Nephron (organoid): Measurements from ENCODE around the gene ALAD.
"Not testable (repeated sequence)": the region's sequence is repeated elsewhere in the genome, so short reads cannot be mapped to it uniquely, and the experiment has no call there.

Experiments used
- H3K27ac Mint-ChIP-seq, 3 experiments: 2 replicates each; pipeline ENCODE4 v1.8.0; 2020; ENCODE audit warnings: mixed read lengths in 3 of 3, mild to moderate bottlenecking in 2 of 3, moderate library complexity in 1 of 3
- H3K27me3 Mint-ChIP-seq: 2 replicates; pipeline ENCODE4 v1.8.0; 2021; ENCODE audit warnings: low read depth, mild to moderate bottlenecking, moderate library complexity, mixed read lengths
- H3K36me3 Mint-ChIP-seq: 2 replicates; pipeline ENCODE4 v1.8.0; 2020; ENCODE audit warnings: low read depth, mixed read lengths
- H3K4me1 Mint-ChIP-seq: 2 replicates; pipeline ENCODE4 v1.8.0; 2020; ENCODE audit warnings: mixed read lengths
- H3K4me3 Mint-ChIP-seq, 3 experiments: 2 replicates each; pipeline ENCODE4 v1.8.0; 2020; ENCODE audit warnings: mild to moderate bottlenecking in 3 of 3, mixed read lengths in 3 of 3, moderate library complexity in 2 of 3
- H3K9me3 Mint-ChIP-seq: 2 replicates; pipeline ENCODE4 v1.8.0; 2020; ENCODE audit warnings: mixed read lengths
- TF ChIP-seq, protein P1 (sequence below), 3 experiments: fragments of 200-600 bp; sonication (generic); IDR thresholded peaks; one replicate each; pipeline ENCODE4 v1.5.0; 2021; ENCODE audit warnings: antibody characterized with exemption in 3 of 3; ENCODE audit not compliant: unreplicated experiment in 3 of 3

The ALAD gene

DNA sequence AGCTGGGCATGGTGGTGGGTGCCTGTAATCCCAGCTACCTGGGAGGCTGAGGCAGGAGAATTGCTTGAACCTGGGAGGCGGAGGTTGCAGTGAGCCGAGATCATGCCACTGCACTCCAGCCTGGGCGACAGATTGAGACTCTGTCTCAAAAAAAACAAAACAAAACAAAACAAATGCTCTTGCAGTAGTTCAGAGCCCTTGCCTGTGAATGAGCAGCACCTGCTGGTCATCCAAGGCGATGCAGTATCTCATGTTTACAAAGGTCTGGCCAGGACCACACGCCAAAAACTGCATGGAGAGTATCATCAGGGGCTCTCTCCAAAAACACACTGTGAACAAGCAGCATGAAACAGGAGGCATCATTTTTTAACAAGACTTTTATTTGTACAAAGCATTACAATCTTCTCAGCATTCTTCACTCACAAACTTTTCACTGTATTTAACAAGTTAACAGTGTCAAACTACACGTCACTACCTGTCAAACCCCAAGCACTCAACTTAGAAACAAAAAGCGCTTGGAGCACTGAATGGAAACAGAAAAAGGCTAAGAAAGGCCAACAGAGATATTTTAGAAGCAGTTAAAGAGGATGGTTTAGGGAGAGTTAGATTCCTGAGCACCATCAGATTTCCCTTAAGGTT is 5.9 kb upstream of the ALAD start:
- TF ChIP-seq, protein P1, sequence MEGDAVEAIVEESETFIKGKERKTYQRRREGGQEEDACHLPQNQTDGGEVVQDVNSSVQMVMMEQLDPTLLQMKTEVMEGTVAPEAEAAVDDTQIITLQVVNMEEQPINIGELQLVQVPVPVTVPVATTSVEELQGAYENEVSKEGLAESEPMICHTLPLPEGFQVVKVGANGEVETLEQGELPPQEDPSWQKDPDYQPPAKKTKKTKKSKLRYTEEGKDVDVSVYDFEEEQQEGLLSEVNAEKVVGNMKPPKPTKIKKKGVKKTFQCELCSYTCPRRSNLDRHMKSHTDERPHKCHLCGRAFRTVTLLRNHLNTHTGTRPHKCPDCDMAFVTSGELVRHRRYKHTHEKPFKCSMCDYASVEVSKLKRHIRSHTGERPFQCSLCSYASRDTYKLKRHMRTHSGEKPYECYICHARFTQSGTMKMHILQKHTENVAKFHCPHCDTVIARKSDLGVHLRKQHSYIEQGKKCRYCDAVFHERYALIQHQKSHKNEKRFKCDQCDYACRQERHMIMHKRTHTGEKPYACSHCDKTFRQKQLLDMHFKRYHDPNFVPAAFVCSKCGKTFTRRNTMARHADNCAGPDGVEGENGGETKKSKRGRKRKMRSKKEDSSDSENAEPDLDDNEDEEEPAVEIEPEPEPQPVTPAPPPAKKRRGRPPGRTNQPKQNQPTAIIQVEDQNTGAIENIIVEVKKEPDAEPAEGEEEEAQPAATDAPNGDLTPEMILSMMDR (IDR thresholded peaks at IDR 0.05; ENCODE audit: unreplicated experiment in 3 of 3): peak; percentile 70 to 85 (median 78)
- Mint-ChIP-seq H3K4me3 (peak overlapping the region; percentile 78 to 95 (median 92)), H3K27ac (peak overlapping the region; percentile 73 to 87 (median 75))

DNA sequence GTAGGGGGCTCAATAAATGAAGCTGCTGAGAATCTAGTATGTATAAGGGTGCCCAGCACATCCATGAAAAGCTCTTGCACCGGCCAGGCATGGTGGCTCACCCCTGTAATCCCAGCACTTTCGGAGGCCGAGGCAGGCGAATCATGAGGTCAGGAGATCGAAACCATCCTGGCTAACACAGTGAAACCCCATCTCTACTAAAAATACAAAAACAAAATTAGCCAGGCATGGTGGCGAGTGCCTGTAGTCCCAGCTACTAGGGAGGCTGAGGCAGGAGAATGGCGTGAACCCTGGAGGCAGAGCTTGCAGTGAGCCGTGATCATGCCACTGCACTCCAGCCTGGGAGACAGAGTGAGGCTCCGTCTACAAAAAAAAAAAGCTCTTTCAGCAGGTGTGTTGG is 5.3 kb upstream of the ALAD start:
- H3K9me3 Mint-ChIP-seq, H3K4me3 Mint-ChIP-seq, H3K27ac Mint-ChIP-seq, H3K27me3 Mint-ChIP-seq: not testable (repeated sequence)
- Mint-ChIP-seq H3K4me1 (peaks cover 27% of the 10 kb centered on the region), H3K36me3 (peaks cover 27% of the 10 kb centered on the region)

More for the DNA sequence above, 5.9 kb upstream of the ALAD start:
- Mint-ChIP-seq H3K4me1 (peaks cover 21% of the 10 kb centered on the region), H3K36me3 (peaks cover 27% of the 10 kb centered on the region)
- H3K27me3 Mint-ChIP-seq, H3K9me3 Mint-ChIP-seq: not testable (repeated sequence)

DNA sequence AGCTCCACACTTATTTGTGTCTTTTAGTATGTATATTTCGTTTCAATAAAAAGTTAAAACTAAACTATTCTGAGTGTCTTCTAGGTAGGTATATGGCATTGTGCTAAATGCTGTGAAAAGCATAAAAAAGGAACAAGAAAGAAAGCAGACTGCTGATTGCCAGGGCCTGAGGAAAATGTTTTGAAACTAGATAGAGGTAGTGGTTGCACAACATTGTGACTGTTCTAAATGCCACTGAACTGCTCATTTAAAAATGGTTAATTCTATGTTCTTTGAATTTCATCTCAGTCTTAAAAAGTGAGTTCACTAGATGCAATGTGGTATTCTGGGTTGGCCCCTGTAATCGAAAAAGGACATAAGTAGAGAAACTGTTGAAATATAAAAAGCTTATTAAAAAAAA is 2.6 kb upstream of the ALAD start:
- peaks cover 28% of the 10 kb centered on the region for H3K4me1 Mint-ChIP-seq

DNA sequence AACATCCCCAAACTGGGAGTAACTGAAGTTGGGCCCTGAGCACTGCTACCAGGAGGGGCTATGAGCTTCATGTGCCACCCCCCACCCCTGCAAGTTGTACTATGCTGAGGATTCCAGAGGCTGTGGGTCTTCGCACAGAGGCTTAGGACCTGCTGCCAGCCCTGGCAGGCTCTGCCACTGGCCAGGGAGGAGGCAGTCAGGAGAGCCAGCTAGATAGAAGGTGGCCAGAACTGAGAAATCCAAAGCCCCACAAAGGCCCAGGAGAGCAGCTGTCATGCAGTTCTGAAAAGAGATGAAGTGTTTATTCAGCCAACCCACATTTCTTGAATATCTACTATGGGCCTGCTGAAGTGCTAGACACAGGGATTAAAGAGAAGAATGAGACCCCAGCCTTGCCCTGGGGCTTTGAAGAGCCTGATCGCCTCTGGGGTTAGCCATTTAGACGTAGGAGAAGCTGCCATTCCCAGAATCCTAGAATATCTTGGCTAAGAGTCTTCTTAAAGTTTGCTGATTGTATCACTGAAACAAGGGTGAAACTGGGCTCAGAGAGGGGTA is 1.4 kb downstream of the ALAD start:
- TF ChIP-seq, protein P1 (IDR thresholded peaks at IDR 0.05; ENCODE audit: unreplicated experiment in 3 of 3): no peak
- Mint-ChIP-seq H3K4me1 (peaks cover 21% of the 10 kb centered on the region), H3K36me3 (peaks cover 6% of the 10 kb centered on the region), H3K9me3 (no peaks in the 10 kb centered on the region), H3K27me3 (no peaks in the 10 kb centered on the region), H3K27ac (no peak overlapping the region), H3K4me3 (peak overlapping the region; percentile 94 to 96 (median 95))

More for the DNA sequence above, 2.6 kb upstream of the ALAD start:
- TF ChIP-seq, protein P1 (IDR thresholded peaks at IDR 0.05; ENCODE audit: unreplicated experiment in 3 of 3): no peak
- peaks cover 17% of the 10 kb centered on the region for H3K36me3 Mint-ChIP-seq
- peak overlapping the region in 1 of 3 experiments; percentile 22 for H3K4me3 Mint-ChIP-seq
- H3K9me3 Mint-ChIP-seq: no peaks in the 10 kb centered on the region
- peak overlapping the region in 2 of 3 experiments; percentile 52 to 60 for H3K27ac Mint-ChIP-seq
- H3K27me3 Mint-ChIP-seq: no peaks in the 10 kb centered on the region

DNA sequence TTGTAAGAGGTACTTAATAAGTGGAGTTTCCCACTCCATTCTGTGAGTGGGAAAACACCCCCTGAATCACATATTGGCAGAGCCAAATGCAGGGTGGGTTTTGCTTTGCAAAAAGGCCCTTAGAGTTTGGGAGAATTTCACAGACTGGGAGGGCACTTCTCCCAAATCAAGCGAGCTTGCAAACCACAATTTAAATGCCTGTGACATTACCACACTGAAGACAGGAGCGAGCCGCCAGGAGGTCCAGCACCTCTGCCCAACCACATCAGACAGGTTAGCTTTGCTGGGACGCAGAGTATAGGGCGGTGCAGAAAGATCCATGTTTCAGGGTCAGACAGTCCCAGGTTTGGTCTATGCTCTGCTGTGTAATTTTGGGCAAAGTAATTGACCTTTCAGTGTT is 2.3 kb downstream of the ALAD start:
- peak overlapping the region in 1 of 3 experiments; percentile 29 for H3K27ac Mint-ChIP-seq
- H3K4me1 Mint-ChIP-seq: peaks cover 21% of the 10 kb centered on the region
- H3K4me3 Mint-ChIP-seq: peak overlapping the region; percentile 94 to 96 (median 95)
- H3K27me3 Mint-ChIP-seq: no peaks in the 10 kb centered on the region
- H3K9me3 Mint-ChIP-seq: no peaks in the 10 kb centered on the region
- TF ChIP-seq, protein P1 (IDR thresholded peaks at IDR 0.05; ENCODE audit: unreplicated experiment in 3 of 3): no peak
- H3K36me3 Mint-ChIP-seq: peaks cover 6% of the 10 kb centered on the region

DNA sequence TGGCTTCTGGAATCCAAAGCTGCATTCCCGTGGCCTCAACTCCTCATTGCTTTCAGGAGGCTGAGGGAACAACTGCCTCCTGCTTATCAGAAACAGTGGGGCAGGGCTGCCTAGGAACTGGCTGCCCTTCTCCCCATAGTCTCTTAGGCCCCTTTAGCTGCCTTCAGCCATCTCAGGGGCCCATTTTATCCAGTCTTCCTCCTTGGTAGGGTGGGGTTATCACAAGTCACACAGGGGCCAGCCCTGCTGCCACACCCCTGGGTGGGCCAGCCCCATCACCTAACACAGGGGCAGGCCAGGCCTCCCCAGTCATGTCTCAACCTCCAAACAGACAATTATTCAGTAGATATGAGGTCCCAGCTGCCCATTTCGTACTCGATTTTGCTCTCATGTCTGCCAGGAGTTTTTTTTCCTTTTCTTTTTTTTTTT is 3.9 kb downstream of the ALAD start:
- H3K36me3 Mint-ChIP-seq: peaks cover 16% of the 10 kb centered on the region
- no peaks in the 10 kb centered on the region for H3K9me3 Mint-ChIP-seq
- no peaks in the 10 kb centered on the region for H3K27me3 Mint-ChIP-seq
- peaks cover 21% of the 10 kb centered on the region for H3K4me1 Mint-ChIP-seq
- H3K27ac Mint-ChIP-seq: no peak overlapping the region
- H3K4me3 Mint-ChIP-seq: no peak overlapping the region
- TF ChIP-seq, protein P1 (IDR thresholded peaks at IDR 0.05; ENCODE audit: unreplicated experiment in 3 of 3): no peak
